HL-60 (cell line): ENCODE data around the gene CHCHD3.

Experiments
- CTCF ChIP-seq: IDR thresholded peaks from one replicate; pipeline ENCODE4 v1.5.1; 2011; ENCODE audit warnings: low read length, control low read depth, inconsistent platforms; ENCODE audit not compliant: insufficient read depth
- POLR2AphosphoS5 ChIP-seq: IDR thresholded peaks from 2 replicates; pipeline ENCODE4 v1.6.1; 2012; ENCODE audit warnings: low read depth

- TF ChIP-seq CTCF (no peak), POLR2AphosphoS5 (no peak)
These were observed 59.2 kb downstream of the CHCHD3 start for GRCh38 chr7:133022661-133023060.
